ENCODE measurements around the gene SMURF2. TPM values are rescaled to one million over a fixed set of nuclear protein-coding genes. Genes with fewer than 3 reads are reported as not detected.
A peak's percentile ranks its signal among the peaks of the same experiment; 100 is the strongest.

The SMURF2 gene
- total and polyA plus RNA-seq, 9 of the 15 experiments (the other 6 are each of a cell fraction or from before 2014, with no cell fraction given) = 3.8 to 22.0 (median 14.8) TPM

DNA sequence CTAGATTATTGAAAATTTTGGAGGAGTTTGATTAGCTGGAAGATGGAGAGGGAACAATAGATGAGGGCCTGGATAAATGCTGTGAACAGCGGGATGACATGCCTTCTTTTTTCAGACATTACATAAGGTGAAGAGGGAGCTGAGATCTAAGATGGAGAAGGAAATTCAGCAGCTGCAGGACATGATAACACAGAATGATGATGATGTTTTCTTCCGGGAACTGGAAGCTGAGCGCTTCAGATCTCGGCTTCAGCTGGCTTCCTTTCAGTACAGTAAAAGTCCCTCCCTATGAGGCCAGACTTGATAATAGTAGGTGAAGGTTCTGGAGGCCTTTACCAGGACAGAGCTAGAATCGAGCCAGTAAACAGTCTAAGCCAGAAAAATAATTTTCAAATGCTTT, 124.6 kb downstream of the SMURF2 start (continued):
- TF ChIP-seq, protein P1, sequence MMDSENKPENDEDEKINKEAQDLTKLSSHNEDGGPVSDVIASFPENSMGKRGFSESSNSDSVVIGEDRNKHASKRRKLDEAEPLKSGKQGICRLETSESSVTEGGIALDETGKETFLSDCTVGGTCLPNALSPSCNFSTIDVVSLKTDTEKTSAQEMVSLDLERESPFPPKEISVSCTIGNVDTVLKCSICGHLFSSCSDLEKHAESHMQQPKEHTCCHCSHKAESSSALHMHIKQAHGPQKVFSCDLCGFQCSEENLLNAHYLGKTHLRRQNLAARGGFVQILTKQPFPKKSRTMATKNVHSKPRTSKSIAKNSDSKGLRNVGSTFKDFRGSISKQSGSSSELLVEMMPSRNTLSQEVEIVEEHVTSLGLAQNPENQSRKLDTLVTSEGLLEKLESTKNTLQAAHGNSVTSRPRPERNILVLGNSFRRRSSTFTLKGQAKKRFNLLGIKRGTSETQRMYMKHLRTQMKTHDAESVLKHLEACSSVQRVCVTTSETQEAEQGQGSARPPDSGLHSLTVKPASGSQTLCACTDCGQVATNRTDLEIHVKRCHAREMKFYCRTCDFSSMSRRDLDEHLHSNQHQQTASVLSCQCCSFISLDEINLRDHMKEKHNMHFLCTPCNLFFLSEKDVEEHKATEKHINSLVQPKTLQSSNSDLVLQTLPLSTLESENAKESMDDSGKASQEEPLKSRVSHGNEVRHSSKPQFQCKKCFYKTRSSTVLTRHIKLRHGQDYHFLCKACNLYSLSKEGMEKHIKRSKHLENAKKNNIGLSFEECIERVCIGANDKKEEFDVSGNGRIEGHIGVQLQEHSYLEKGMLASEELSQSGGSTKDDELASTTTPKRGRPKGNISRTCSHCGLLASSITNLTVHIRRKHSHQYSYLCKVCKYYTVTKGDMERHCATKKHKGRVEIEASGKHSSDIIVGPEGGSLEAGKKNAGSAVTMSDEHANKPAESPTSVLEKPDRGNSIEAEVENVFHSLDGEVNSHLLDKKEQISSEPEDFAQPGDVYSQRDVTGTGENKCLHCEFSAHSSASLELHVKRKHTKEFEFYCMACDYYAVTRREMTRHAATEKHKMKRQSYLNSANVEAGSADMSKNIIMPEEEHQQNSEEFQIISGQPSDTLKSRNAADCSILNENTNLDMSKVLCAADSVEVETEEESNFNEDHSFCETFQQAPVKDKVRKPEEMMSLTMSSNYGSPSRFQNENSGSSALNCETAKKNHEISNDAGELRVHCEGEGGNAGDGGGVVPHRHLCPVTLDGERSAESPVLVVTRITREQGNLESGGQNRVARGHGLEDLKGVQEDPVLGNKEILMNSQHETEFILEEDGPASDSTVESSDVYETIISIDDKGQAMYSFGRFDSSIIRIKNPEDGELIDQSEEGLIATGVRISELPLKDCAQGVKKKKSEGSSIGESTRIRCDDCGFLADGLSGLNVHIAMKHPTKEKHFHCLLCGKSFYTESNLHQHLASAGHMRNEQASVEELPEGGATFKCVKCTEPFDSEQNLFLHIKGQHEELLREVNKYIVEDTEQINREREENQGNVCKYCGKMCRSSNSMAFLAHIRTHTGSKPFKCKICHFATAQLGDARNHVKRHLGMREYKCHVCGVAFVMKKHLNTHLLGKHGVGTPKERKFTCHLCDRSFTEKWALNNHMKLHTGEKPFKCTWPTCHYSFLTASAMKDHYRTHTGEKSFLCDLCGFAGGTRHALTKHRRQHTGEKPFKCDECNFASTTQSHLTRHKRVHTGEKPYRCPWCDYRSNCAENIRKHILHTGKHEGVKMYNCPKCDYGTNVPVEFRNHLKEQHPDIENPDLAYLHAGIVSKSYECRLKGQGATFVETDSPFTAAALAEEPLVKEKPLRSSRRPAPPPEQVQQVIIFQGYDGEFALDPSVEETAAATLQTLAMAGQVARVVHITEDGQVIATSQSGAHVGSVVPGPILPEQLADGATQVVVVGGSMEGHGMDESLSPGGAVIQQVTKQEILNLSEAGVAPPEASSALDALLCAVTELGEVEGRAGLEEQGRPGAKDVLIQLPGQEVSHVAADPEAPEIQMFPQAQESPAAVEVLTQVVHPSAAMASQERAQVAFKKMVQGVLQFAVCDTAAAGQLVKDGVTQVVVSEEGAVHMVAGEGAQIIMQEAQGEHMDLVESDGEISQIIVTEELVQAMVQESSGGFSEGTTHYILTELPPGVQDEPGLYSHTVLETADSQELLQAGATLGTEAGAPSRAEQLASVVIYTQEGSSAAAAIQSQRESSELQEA (IDR thresholded peaks at IDR 0.05; ENCODE audit: low read depth) = no peak
- no peak for TF ChIP-seq BHLHE40 (IDR thresholded peaks at IDR 0.05; ENCODE audit: low read length)
- TF ChIP-seq HDGF (IDR thresholded peaks at IDR 0.05) = no peak
- no peak for TF ChIP-seq NCOA2 (IDR thresholded peaks at IDR 0.05; ENCODE audit: partially characterized antibody in 2 of 2)
- no peak for TF ChIP-seq EGR1 (conservative IDR thresholded peaks at IDR 0.05)
- no peak for TF ChIP-seq CBX2 (IDR thresholded peaks at IDR 0.05; ENCODE audit: insufficient read depth, low read length, poor library complexity, severe bottlenecking)
- TF ChIP-seq MEF2D (tag; conservative IDR thresholded peaks at IDR 0.05; ENCODE audit: low read depth) = no peak
- TF ChIP-seq RBM34 (IDR thresholded peaks at IDR 0.05; ENCODE audit: borderline replicate concordance, insufficient read depth, low read length) = no peak
- TF ChIP-seq, protein P2, sequence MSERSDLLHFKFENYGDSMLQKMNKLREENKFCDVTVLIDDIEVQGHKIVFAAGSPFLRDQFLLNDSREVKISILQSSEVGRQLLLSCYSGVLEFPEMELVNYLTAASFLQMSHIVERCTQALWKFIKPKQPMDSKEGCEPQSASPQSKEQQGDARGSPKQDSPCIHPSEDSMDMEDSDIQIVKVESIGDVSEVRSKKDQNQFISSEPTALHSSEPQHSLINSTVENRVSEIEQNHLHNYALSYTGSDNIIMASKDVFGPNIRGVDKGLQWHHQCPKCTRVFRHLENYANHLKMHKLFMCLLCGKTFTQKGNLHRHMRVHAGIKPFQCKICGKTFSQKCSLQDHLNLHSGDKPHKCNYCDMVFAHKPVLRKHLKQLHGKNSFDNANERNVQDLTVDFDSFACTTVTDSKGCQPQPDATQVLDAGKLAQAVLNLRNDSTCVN (CRISPR knock-in tag; IDR thresholded peaks at IDR 0.05) = no peak
- TF ChIP-seq, protein P3, sequence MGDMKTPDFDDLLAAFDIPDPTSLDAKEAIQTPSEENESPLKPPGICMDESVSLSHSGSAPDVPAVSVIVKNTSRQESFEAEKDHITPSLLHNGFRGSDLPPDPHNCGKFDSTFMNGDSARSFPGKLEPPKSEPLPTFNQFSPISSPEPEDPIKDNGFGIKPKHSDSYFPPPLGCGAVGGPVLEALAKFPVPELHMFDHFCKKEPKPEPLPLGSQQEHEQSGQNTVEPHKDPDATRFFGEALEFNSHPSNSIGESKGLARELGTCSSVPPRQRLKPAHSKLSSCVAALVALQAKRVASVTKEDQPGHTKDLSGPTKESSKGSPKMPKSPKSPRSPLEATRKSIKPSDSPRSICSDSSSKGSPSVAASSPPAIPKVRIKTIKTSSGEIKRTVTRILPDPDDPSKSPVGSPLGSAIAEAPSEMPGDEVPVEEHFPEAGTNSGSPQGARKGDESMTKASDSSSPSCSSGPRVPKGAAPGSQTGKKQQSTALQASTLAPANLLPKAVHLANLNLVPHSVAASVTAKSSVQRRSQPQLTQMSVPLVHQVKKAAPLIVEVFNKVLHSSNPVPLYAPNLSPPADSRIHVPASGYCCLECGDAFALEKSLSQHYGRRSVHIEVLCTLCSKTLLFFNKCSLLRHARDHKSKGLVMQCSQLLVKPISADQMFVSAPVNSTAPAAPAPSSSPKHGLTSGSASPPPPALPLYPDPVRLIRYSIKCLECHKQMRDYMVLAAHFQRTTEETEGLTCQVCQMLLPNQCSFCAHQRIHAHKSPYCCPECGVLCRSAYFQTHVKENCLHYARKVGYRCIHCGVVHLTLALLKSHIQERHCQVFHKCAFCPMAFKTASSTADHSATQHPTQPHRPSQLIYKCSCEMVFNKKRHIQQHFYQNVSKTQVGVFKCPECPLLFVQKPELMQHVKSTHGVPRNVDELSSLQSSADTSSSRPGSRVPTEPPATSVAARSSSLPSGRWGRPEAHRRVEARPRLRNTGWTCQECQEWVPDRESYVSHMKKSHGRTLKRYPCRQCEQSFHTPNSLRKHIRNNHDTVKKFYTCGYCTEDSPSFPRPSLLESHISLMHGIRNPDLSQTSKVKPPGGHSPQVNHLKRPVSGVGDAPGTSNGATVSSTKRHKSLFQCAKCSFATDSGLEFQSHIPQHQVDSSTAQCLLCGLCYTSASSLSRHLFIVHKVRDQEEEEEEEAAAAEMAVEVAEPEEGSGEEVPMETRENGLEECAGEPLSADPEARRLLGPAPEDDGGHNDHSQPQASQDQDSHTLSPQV (IDR thresholded peaks at IDR 0.05) = 0 out of 2 replicates have a peak, but pooled peaks have one; percentile 22
- TF ChIP-seq RUNX1 (IDR thresholded peaks at IDR 0.05; ENCODE audit: low read depth) = no peak
- TF ChIP-seq, protein P4, sequence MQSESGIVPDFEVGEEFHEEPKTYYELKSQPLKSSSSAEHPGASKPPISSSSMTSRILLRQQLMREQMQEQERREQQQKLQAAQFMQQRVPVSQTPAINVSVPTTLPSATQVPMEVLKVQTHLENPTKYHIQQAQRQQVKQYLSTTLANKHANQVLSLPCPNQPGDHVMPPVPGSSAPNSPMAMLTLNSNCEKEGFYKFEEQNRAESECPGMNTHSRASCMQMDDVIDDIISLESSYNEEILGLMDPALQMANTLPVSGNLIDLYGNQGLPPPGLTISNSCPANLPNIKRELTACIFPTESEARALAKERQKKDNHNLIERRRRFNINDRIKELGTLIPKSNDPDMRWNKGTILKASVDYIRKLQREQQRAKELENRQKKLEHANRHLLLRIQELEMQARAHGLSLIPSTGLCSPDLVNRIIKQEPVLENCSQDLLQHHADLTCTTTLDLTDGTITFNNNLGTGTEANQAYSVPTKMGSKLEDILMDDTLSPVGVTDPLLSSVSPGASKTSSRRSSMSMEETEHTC (IDR thresholded peaks at IDR 0.05) = no peak
- no peak for TF ChIP-seq HCFC1 (IDR thresholded peaks at IDR 0.05; ENCODE audit: low read depth, low read length)
- no peak for TF ChIP-seq CBFB (CRISPR knock-in tag; IDR thresholded peaks at IDR 0.05)

Data from K562 (cell line).